Colonic mucosa (tissue), 4 donors: Measurements from ENCODE around the gene AQP12A. TPM values are rescaled to one million over a fixed set of nuclear protein-coding genes. Genes with fewer than 3 reads are reported as not detected.

Experiments
- DNase-seq: peaks from one replicate; pipeline ENCODE4 v3.0.0-alpha.2; 2020
- H3K27ac ChIP-seq: fragments of 200-600 bp; one replicate; pipeline ENCODE4 v1.8.0; 2021
- H3K27me3 ChIP-seq: fragments of 200-600 bp; one replicate; pipeline ENCODE4 v1.8.0; 2021
- H3K36me3 ChIP-seq: fragments of 200-600 bp; one replicate; pipeline ENCODE4 v1.8.0; 2021
- H3K4me1 ChIP-seq: fragments of 200-600 bp; one replicate; pipeline ENCODE4 v1.8.0; 2021; ENCODE audit warnings: mild to moderate bottlenecking
- H3K4me3 ChIP-seq: fragments of 200-600 bp; one replicate; pipeline ENCODE4 v1.8.0; 2021
- H3K9ac ChIP-seq, 2 donors: one replicate each; pipeline ENCODE4 v1.7.0; 2013; ENCODE audit warnings: control low read depth in 2 of 2, low read depth in 2 of 2, low read length in 2 of 2
- H3K9me3 ChIP-seq: fragments of 200-600 bp; one replicate; pipeline ENCODE4 v1.8.0; 2021
- CTCF ChIP-seq: fragments of 200-600 bp; IDR thresholded peaks from one replicate; pipeline ENCODE4 v1.8.0; 2022; ENCODE audit warnings: antibody characterized with exemption, mild to moderate bottlenecking
- intact Hi-C: fragments of 100-400 bp; cut with DNase I; formaldehyde crosslinking; loops from one replicate; pipeline ENCODE4 v1.14.1; 2022
- total RNA-seq, 2 donors: library from RNA; stranded (reverse); fragmentation: NEBNext Ultra II Directional in 1 of 2; extraction: Animal tissue kit (Norgen Biotek cat#: 25700) in 1 of 2; gene quantifications; one replicate each; pipeline ENCODE4 v1.2.1, GENCODE V29; 2021
- donor health status: healthy.
- donor health status: DM: no; HTN: no; CAD: no.
- donor health status: DM: no; HTN: no; CAD: no.

Gene AQP12A
- total RNA-seq, 2 donors from 2014 or later, result 9.0 to 20.5 TPM

GRCh38 chr2:240705204-240705791 lies 13.6 kb downstream of the AQP12A start:
- Histone ChIP-seq H3K4me1 (no peaks in the 10 kb centered on the region), H3K36me3 (no peaks in the 10 kb centered on the region), H3K27me3 (no peaks in the 10 kb centered on the region), H3K9me3 (no peaks in the 10 kb centered on the region), H3K9ac (no peak overlapping the region), H3K27ac (no peak overlapping the region), H3K4me3 (no peak overlapping the region)
- no peak for DNase-seq
- intact Hi-C loops, result no loop called here
- TF ChIP-seq CTCF, result no peak

- H3K27me3 ChIP-seq, result no peaks in the 10 kb centered on the region
These were observed 15.5 kb downstream of the AQP12A start for GRCh38 chr2:240707043-240707756.

GRCh38 chr2:240707821-240708220 lies 16.2 kb downstream of the AQP12A start:
- Histone ChIP-seq H3K27ac (no peak overlapping the region), H3K9me3 (no peaks in the 10 kb centered on the region), H3K36me3 (no peaks in the 10 kb centered on the region), H3K4me1 (no peaks in the 10 kb centered on the region), H3K4me3 (no peak overlapping the region), H3K9ac (no peak overlapping the region), H3K27me3 (no peaks in the 10 kb centered on the region)
- DNase-seq, result no peak
- intact Hi-C loops, result no loop called here
- TF ChIP-seq CTCF, result no peak

More at GRCh38 chr2:240707043-240707756, 15.5 kb downstream of the AQP12A start:
- no peak overlapping the region for H3K27ac ChIP-seq
- H3K9me3 ChIP-seq, result no peaks in the 10 kb centered on the region
- H3K4me3 ChIP-seq, result no peak overlapping the region
- H3K4me1 ChIP-seq, result no peaks in the 10 kb centered on the region
- no peak overlapping the region for H3K9ac ChIP-seq
- intact Hi-C loops, result no loop called here
- no peak for DNase-seq
- H3K36me3 ChIP-seq, result no peaks in the 10 kb centered on the region
- TF ChIP-seq CTCF, result no peak

- no peak overlapping the region for H3K4me3 ChIP-seq
- no peak overlapping the region for H3K9ac ChIP-seq
- no peaks in the 10 kb centered on the region for H3K36me3 ChIP-seq
- H3K4me1 ChIP-seq, result no peaks in the 10 kb centered on the region
- intact Hi-C loops, result no loop called here
- no peak for DNase-seq
- no peak overlapping the region for H3K27ac ChIP-seq
- no peaks in the 10 kb centered on the region for H3K27me3 ChIP-seq
- H3K9me3 ChIP-seq, result no peaks in the 10 kb centered on the region
- no peak for TF ChIP-seq CTCF
These were observed 16.8 kb downstream of the AQP12A start for GRCh38 chr2:240708457-240708856.

- H3K9me3 ChIP-seq, result no peaks in the 10 kb centered on the region
- H3K27me3 ChIP-seq, result no peaks in the 10 kb centered on the region
- H3K36me3 ChIP-seq, result no peaks in the 10 kb centered on the region
- H3K27ac ChIP-seq, result no peak overlapping the region
- no peak for TF ChIP-seq CTCF
- no peak for DNase-seq
- intact Hi-C loops, result no loop called here
- H3K4me1 ChIP-seq, result no peaks in the 10 kb centered on the region
- no peak overlapping the region for H3K9ac ChIP-seq
- H3K4me3 ChIP-seq, result no peak overlapping the region
These were observed 19.6 kb downstream of the AQP12A start for GRCh38 chr2:240711296-240711695.
